Right lobe of liver (tissue), 4 donors: ENCODE measurements around the gene NFAT5.
"Not testable (repeated sequence)": the region's sequence is repeated elsewhere in the genome, so short reads cannot be mapped to it uniquely, and the experiment has no call there.

ENCODE experiments used
- POLR2A ChIP-seq: fragments of 450-650 bp; IDR thresholded peaks from one replicate; pipeline ENCODE4 v1.6.1; 2017; ENCODE audit warnings: antibody characterized with exemption, mild to moderate bottlenecking
- TF ChIP-seq, protein P1 (sequence below), 4 donors: fragments of 200-600 bp in 3 of 4; fragments of 450-650 bp in 1 of 4; IDR thresholded peaks; one replicate each; pipeline versions ENCODE4 v1.5.1 to v1.8.0; 2016 to 2022; ENCODE audit warnings: antibody characterized with exemption in 4 of 4, mild to moderate bottlenecking in 2 of 4
- donor health status: DM: no; HTN: no; CAD: no.
- donor health status: DM: no; HTN: no; CAD: no.
- donor health status: DM: no; HTN: yes; CAD: no.

DNA sequence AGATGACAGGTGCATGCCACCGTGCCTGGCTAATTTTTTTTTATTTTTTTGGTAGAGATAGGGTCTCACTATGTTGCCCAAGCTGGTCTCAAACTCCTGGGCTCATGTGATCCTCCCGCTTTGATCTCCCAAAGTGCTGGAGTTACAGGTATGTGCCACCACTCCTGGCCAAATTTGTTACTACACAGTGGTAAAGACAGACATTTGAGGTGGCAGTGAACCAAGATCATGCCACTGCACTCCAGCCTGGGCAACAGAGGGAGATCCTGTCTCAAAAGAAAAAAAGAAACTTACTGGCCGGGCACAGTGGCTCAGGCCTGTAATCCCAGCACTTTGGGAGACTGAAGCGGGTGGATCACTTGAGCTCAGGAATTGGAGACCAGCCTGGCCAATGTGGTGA is 163.3 kb downstream of the NFAT5 start:
- TF ChIP-seq, protein P1, sequence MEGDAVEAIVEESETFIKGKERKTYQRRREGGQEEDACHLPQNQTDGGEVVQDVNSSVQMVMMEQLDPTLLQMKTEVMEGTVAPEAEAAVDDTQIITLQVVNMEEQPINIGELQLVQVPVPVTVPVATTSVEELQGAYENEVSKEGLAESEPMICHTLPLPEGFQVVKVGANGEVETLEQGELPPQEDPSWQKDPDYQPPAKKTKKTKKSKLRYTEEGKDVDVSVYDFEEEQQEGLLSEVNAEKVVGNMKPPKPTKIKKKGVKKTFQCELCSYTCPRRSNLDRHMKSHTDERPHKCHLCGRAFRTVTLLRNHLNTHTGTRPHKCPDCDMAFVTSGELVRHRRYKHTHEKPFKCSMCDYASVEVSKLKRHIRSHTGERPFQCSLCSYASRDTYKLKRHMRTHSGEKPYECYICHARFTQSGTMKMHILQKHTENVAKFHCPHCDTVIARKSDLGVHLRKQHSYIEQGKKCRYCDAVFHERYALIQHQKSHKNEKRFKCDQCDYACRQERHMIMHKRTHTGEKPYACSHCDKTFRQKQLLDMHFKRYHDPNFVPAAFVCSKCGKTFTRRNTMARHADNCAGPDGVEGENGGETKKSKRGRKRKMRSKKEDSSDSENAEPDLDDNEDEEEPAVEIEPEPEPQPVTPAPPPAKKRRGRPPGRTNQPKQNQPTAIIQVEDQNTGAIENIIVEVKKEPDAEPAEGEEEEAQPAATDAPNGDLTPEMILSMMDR (IDR thresholded peaks at IDR 0.05) = not testable (repeated sequence)
- not testable (repeated sequence) for TF ChIP-seq POLR2A
